HL-60 (cell line): ENCODE measurements around the gene ZNF385A.

Experiments used
- microRNA-seq: library from miRNA; unstranded; fragments of <30 nt; microRNA quantifications from one replicate; pipeline ENCODE4, GENCODE V29; 2018

ZNF385A gene

Small RNA genes within 50 kb of the gene (microRNA-seq; reads per million reads assigned to microRNA genes)
- gene MIR148B, result 652 reads per million, percentile 85 among the genes with 10 or more reads in this experiment
